Muscle layer of colon (tissue), 2 donors: Measurements from ENCODE around the gene SMYD1.
"Not testable (repeated sequence)": the region's sequence is repeated elsewhere in the genome, so short reads cannot be mapped to it uniquely, and the experiment has no call there.

Source experiments
- H3K27ac ChIP-seq: one replicate; pipeline ENCODE4 v1.7.0; 2013; ENCODE audit warnings: low read depth, mild to moderate bottlenecking, low read length, moderate library complexity
- H3K27me3 ChIP-seq, 2 donors: one replicate each; pipeline ENCODE4 v1.7.0; 2013; ENCODE audit warnings: low read length in 2 of 2, mild to moderate bottlenecking in 2 of 2; ENCODE audit not compliant: insufficient read depth in 2 of 2, control insufficient read depth in 1 of 2
- H3K36me3 ChIP-seq: one replicate; pipeline ENCODE4 v1.7.0; 2013; ENCODE audit warnings: mild to moderate bottlenecking, low read length; ENCODE audit not compliant: insufficient read depth
- H3K4me1 ChIP-seq: one replicate; pipeline ENCODE4 v1.7.0; 2013; ENCODE audit warnings: mild to moderate bottlenecking, low read length; ENCODE audit not compliant: insufficient read depth
- H3K4me3 ChIP-seq, 2 donors: one replicate each; pipeline ENCODE4 v1.7.0; 2013; ENCODE audit warnings: low read length in 2 of 2, low read depth in 1 of 2, mild to moderate bottlenecking in 1 of 2, moderate library complexity in 1 of 2
- H3K9ac ChIP-seq: one replicate; pipeline ENCODE4 v1.7.0; 2013; ENCODE audit warnings: low read length
- H3K9me3 ChIP-seq: one replicate; pipeline ENCODE4 v1.7.0; 2013; ENCODE audit warnings: mild to moderate bottlenecking, low read length
- donor health status: abdominal sarcoma.
- donor health status: Adenocarcinoma of cecum.

The SMYD1 gene

DNA sequence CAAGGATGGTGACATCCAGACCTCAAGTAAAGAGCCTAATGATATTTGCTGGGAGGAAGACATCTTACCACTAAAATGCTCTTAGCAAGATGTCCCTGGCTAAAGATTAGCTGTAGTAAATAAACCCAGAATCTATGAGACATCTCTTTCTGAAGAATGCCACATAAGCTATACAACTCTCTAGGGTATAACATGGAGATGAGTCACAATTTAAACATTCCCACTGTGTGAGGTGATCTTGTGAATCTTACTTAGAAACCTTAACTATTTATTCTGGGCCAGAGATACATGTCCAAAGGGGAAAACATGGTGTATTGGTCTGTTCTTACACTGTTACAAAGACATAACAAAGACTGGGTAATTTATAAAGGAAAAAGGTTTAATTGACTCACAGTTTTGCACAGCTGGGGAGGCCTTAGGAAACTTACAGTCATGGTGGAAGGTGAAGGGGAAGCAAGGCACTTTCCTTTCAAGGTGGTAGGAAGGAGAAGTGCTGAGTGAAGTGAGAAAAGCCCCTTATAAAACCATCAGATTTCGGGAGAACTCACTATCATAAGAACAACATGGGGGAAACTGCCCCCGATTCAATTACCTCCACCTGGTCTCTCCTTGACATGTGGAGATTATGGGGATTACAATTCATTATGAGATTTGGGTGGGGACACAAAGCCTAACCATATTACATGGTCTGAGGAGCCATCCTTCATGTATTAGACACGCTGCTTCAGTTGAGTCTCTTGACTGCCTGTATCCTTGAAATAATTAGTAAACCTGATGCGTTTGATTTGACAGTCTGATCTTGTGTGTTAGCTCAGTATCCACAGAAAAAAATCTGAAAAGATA is 29.1 kb upstream of the SMYD1 start:
- Histone ChIP-seq H3K27ac (no peak overlapping the region), H3K27me3 (no peaks in the 10 kb centered on the region), H3K9me3 (no peaks in the 10 kb centered on the region), H3K4me3 (no peak overlapping the region), H3K9ac (no peak overlapping the region), H3K36me3 (peaks cover 3% of the 10 kb centered on the region), H3K4me1 (peaks cover 11% of the 10 kb centered on the region)

DNA sequence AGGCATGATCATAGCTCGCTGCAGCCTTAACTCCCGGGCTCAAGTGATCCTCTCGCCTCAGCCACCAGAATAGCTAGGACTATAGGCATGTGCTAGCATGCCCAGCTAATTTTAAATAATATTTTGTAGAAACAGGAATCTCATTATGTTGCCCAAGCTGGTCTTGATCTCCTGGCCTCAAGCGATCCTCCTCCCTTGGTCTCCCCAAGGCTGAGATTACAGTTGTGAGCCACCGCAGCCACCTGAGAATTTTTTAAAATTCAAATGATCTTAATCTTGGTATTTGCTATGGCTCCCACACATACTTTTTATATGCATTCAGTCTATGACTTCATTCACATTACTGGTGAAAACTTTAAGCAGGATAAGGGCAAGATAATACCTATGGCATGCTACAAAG is 25.1 kb upstream of the SMYD1 start:
- H3K36me3 ChIP-seq = no peaks in the 10 kb centered on the region
- H3K4me3 ChIP-seq = no peak overlapping the region
- peaks cover 11% of the 10 kb centered on the region for H3K4me1 ChIP-seq
- no peak overlapping the region for H3K9ac ChIP-seq
- no peaks in the 10 kb centered on the region for H3K9me3 ChIP-seq
- no peaks in the 10 kb centered on the region for H3K27me3 ChIP-seq
- H3K27ac ChIP-seq = no peak overlapping the region

DNA sequence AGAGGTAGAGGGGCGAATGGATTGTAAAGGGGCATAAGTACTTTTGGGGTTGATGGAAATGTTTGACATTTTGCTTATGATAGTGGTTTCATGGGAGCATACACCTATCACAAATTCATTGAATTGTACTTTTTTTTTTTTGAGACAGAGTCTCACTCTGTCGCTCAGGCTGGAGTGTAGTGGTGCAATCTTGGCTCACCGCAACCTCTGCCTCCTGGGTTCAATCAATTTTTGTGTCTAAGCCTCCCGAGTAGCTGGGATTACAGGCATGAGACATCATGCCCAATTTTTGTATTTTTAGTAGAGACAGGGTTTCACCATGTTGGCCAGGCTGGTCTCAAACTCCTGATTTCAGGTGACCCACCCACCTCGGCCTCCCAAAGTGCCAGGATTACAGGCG is 22.1 kb upstream of the SMYD1 start:
- peaks cover 11% of the 10 kb centered on the region for H3K4me1 ChIP-seq
- H3K27me3 ChIP-seq, H3K9ac ChIP-seq, H3K27ac ChIP-seq, H3K36me3 ChIP-seq, H3K4me3 ChIP-seq, H3K9me3 ChIP-seq: not testable (repeated sequence)

DNA sequence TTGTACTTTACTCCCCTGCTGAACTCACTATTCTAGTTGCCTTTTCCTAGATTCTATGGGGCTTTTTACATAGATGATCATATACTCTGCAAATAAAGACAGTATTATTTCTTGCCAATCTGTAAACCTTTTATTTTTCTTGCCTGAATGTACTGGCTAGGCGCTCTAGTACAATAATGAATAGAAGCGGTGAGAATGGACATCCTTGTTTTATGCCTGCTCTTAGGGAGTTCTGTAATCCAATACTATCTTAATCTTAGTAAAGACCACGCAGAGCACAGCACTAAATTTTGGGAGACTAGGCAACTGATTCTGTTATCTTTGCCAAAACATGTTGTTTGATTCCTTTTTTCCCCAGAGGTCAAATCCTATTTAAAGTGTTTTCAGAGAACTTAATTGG is 19.1 kb upstream of the SMYD1 start:
- H3K27me3 ChIP-seq = no peaks in the 10 kb centered on the region
- H3K4me3 ChIP-seq = no peak overlapping the region
- no peaks in the 10 kb centered on the region for H3K36me3 ChIP-seq
- H3K27ac ChIP-seq = no peak overlapping the region
- H3K4me1 ChIP-seq = peaks cover 6% of the 10 kb centered on the region
- H3K9ac ChIP-seq = no peak overlapping the region
- no peaks in the 10 kb centered on the region for H3K9me3 ChIP-seq

DNA sequence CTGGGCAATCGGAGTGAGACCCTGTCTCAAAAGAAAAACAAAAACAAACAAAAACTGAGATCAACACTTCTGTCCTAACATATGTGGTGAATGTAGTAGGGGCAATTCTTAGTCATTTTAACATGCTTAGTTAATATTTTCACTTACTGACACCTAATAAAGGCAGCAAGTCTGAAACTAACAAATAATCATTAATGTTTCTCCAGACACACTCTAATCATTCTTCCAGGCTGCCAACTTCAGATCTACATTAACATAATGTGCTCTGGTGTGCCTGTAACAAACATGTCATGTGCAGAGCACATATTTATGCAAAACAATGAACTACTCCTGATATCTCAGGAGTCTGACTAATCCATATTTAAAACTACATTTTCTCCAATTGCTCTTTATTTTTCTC is 18.0 kb upstream of the SMYD1 start:
- H3K27ac ChIP-seq = no peak overlapping the region
- H3K4me1 ChIP-seq = peaks cover 17% of the 10 kb centered on the region
- H3K27me3 ChIP-seq = no peaks in the 10 kb centered on the region
- H3K9me3 ChIP-seq = no peaks in the 10 kb centered on the region
- H3K9ac ChIP-seq = no peak overlapping the region
- H3K4me3 ChIP-seq = no peak overlapping the region
- no peaks in the 10 kb centered on the region for H3K36me3 ChIP-seq

DNA sequence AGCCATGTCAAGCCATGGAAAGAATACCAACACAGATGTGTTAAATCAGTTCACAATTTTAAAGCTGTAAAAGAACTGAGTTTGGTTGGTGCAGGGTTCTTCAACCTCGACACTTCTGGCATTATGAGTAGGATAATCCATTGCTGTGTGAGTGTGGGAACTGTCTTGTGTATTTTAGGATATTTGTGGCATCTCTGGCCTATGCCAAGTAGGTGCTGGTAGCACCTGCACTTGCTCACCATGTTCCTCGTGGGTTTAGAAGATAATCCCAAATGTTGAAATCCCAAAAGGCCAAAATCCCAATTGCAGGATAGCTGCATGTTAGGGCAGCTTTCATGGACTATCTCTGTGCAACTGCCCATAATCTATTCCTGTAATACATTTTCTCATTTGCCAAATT is 15.8 kb upstream of the SMYD1 start:
- no peak overlapping the region for H3K27ac ChIP-seq
- no peaks in the 10 kb centered on the region for H3K9me3 ChIP-seq
- H3K36me3 ChIP-seq = no peaks in the 10 kb centered on the region
- H3K9ac ChIP-seq = no peak overlapping the region
- H3K4me3 ChIP-seq = no peak overlapping the region
- H3K27me3 ChIP-seq = no peaks in the 10 kb centered on the region
- peaks cover 22% of the 10 kb centered on the region for H3K4me1 ChIP-seq

DNA sequence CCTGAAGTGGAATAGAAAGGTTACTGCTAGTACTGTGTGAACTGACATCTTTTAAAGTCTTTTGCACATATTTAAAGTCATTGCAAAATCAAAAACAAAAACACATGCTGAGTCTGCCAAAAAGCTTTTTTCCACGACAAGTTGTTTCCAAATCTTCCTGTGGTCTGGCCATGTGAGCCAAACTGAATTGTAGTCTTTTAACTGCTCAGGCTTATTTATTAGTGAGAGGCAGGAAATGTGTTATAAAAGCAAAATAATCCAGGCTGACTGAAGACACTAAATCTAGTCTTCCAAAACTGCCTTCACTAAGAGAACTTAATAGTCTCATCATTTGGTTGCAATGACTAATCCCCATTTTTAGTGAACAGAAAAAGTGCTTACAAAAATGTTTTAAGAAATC is 14.3 kb upstream of the SMYD1 start:
- H3K4me1 ChIP-seq = peaks cover 22% of the 10 kb centered on the region
- no peak overlapping the region for H3K27ac ChIP-seq
- no peak overlapping the region for H3K4me3 ChIP-seq
- no peaks in the 10 kb centered on the region for H3K27me3 ChIP-seq
- H3K9me3 ChIP-seq = no peaks in the 10 kb centered on the region
- H3K9ac ChIP-seq = no peak overlapping the region
- H3K36me3 ChIP-seq = no peaks in the 10 kb centered on the region

DNA sequence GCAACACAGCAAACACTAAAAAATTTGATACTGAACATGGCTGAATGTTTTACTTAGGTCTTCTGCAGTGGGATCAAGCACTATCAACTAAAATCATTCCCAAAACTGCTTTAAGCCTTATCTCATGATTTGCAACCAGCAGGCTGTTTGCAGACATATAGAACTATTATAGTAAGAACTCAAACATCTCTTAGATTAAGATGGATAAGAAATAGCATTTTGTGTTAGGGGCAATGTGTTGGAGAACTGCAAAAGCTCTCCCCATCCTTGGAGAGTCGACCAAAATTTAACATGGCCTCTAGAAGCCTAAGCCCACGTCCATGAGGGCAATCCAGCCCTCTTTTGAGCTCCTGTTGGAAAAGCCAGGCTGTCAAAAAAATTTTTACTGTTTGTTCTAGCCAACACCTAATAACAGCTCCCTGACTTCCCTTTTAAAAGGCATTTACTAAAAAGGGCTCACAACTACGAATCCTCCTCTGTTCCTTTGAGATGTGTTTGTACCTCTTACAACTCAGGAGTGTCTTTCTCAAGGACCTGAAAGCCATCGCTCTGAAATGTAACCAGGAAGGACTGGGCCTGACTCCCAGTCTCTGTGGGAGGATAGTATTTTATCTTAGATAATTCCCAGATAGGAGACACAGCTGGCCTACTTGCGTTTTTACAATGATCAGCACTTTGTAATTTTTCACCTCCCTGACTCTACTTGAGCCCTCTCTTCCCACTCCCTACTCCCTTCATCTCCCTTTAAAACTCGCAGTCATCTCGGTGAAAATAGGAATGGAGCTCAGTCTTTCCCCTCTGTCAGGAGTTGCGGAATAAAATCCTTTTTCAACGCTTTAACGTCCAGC is 13.5 kb upstream of the SMYD1 start:
- H3K4me3 ChIP-seq = peak overlapping the region; percentile 91 to 96
- peak overlapping the region; percentile 97 for H3K27ac ChIP-seq

DNA sequence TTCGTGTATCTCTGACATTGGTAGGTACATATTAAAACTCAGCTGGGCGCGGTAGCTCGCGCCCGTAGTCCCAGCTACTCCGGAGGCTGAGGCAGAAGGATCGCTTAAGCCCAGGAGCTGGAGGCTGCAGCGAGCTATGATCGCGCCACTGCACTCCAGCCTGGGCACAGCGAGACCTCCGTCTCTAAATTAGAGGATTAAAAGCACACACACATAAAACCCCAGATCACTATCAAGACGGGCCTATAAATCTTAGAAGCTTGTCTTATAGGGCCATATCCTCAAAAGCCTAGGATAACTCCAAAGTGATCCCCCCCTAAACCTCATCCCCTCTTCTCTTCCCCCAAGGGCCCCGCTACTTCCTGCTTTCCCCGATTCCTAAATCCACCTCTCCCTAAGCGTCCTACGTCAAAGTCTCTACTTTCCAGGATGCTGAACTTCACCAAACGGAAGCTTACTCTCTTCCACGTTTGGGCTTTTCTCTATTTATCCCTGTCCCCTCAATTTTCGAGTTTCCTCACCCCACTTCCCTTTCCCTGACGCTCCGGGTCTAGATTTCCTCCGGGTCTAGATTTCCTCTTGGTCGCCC is 12.7 kb upstream of the SMYD1 start:
- Histone ChIP-seq H3K9ac (peak overlapping the region; percentile 96), H3K27ac (peak overlapping the region; percentile 97)

More for the DNA sequence above, 13.5 kb upstream of the SMYD1 start:
- no peaks in the 10 kb centered on the region for H3K9me3 ChIP-seq
- H3K36me3 ChIP-seq = no peaks in the 10 kb centered on the region
- peaks cover 22% of the 10 kb centered on the region for H3K4me1 ChIP-seq
- no peaks in the 10 kb centered on the region for H3K27me3 ChIP-seq
- H3K9ac ChIP-seq = peak overlapping the region; percentile 96

DNA sequence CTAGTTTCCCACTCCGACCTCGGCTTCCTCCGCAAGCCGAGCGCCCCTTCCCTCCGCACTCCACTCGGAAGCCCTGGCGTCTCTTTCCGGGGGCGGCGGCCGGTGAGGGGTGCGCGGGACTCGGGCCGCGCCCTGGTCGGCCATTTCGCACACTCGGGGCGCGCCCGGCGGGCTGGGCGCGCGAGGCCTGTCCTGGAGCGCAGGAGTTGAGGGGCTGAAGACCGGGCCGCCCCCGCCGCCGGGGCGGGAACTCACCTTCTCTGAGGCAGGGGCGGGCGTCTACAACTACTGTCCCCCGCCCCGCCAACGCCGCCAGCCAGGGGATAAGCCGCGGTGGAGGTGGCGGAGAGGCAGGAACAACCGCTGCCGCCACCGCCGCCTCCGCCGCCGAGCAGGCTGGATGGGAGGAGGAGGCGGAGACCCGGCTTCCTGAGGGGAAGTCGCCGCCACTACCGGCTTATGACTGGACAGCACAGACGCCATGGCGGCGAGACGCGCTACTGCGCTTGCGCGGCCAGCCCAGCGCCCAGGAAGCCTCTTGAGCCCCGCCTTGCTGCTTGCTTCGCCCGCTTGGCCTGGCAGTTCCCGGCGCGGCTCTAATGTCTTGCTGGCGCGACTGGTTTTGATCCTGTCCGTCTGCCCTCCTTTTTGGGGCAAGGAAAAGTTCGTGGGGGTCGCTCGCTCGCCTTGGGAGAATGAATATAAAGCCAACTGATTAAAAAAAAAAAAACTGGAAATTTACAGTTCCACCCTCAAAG is 12.1 kb upstream of the SMYD1 start, which contains the start of gene KRCC1:
TSS of gene KRCC1 (minus strand) at position 413 of the 758 bp plus-strand sequence. CDS start 27,220 bp downstream, outside the sequence.
- H3K36me3 ChIP-seq = no peaks in the 10 kb centered on the region
- H3K4me1 ChIP-seq = peaks cover 22% of the 10 kb centered on the region
- no peaks in the 10 kb centered on the region for H3K27me3 ChIP-seq
- H3K27ac ChIP-seq = peak within 1 kb of the TSS; percentile 97
- H3K9ac ChIP-seq = peak within 1 kb of the TSS; percentile 96
- H3K9me3 ChIP-seq = no peaks in the 10 kb centered on the region
- H3K4me3 ChIP-seq = peak within 1 kb of the TSS; percentile 91 to 96

More for the DNA sequence above, 12.7 kb upstream of the SMYD1 start:
- Histone ChIP-seq H3K4me3 (peak overlapping the region; percentile 91 to 96), H3K9me3 (no peaks in the 10 kb centered on the region), H3K4me1 (peaks cover 22% of the 10 kb centered on the region), H3K27me3 (no peaks in the 10 kb centered on the region), H3K36me3 (no peaks in the 10 kb centered on the region)

DNA sequence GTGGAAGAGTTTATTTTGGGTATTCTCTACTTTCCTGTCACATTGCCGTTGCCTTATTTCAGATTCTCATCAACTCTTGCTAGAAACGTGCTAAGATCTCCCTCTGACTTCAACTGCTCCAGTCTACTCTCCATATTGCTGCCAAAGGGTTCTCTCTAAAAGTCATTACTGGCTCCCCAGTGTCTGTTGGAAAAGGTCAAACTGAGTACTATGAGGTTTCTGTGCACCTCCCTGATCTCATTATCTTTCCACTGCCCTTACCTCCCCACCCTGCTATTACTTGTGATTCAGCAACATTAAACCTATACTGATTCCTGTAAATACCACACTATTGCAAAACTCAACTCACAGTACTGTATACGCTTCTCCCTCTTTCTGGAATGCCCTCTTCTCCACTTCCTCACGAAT is 10.2 kb upstream of the SMYD1 start:
- Histone ChIP-seq H3K9ac (no peak overlapping the region), H3K9me3 (no peaks in the 10 kb centered on the region), H3K4me1 (peaks cover 22% of the 10 kb centered on the region), H3K36me3 (no peaks in the 10 kb centered on the region), H3K4me3 (no peak overlapping the region), H3K27ac (no peak overlapping the region), H3K27me3 (no peaks in the 10 kb centered on the region)
